HS-27A (cell line): ENCODE results near the gene BNIP5.

Source experiments
- DNase-seq: peaks from one replicate; pipeline ENCODE4 v3.0.0-alpha.2; 2012; ENCODE audit warnings: low read depth, missing footprints

The BNIP5 gene, protein sequence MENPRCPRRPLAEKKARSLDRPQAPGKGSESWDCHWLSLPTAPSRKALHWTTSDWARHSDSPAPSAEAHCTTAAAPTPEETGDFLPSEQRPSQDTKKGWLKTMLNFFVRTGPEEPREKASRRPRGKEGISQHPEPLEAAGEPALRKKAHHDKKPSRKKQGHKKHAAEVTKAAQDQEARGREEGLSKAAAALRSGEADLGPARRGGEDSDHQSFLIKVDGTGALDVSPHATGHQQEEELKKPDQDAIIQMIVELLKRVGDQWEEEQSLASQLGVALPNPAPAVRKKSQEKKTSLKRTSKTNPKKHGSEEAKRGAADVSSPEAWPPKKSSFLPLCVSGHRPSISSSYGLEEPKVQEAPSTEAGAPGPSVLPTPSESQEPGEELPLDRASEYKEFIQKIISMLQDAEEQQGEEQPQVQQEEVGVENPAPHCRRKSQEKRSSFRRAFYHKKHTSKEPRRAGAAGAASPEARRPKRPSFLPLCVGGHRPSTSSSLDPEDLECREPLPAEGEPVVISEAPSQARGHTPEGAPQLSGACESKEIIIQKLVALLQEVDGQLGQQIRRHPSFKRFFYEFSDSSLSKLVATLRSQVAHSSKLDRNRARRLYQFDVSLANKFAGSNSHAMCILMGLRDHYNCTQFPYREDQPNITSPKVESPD

DNA sequence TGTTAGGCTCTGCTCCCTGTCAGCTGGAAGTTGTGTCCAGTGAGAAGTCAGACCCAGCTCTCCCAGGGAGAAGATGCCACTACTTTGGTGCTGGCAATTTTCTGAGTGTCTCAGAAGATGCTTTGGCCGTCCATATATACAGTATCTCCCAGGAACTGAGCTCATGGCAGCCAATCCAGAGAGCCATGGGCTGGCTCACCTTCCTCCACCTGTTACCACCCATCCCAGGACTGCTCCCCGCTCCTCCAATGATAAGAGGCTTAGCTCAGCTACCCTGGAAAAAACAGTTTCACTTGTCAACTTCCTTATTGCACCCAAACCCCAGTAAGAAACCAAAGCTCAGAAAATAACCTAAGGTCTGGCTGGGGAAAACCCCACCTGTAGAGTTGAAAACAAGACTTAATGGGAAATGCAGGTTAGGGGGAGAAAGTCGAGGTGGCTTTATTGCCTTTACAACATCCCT is at the start of gene BNIP5:
TSS of gene BNIP5 (minus strand) at position 110 of the 463 bp plus-strand sequence. CDS start 6,198 bp downstream, outside the sequence.
- DNase-seq: no peak

DNA sequence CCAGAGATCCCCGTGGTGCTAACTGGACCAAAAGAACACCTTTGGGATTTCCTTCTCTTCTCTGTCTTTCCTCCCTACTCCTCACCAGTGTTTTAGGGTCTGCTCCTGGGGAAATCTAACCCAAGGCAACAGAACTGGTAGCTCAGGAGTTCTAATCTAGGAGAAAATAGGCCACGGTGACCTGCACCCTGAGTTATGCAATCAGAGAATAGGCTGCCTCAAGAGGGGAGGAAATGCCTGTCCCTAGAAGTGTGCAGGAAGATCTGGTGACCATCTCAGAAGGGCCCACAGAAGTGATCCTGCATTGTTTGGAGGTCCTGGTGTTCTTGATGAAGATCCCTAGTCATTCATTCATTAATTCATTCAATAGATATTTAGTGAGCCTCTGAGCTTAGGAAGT is 47.4 kb upstream of the BNIP5 start:
- no peak for DNase-seq

DNA sequence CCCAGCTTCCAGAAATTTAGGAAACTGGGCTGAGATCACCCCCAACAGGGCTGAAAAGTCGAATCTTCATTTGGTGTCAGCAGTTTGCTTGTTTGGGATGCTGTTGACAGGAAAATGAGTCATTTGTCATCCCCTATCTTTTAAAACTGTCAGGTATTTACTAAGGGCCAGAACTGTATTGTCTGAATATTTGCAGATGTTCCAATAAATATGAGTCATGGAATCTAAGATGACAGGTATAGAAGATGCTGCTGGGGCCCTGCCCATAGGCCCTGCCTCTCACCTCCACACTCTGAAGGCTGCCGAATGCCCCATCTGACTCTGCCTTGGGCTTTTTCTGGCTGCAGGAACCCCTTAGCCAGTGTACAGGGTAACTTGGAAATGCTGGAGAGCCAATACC is 46.9 kb upstream of the BNIP5 start:
- no peak for DNase-seq

DNA sequence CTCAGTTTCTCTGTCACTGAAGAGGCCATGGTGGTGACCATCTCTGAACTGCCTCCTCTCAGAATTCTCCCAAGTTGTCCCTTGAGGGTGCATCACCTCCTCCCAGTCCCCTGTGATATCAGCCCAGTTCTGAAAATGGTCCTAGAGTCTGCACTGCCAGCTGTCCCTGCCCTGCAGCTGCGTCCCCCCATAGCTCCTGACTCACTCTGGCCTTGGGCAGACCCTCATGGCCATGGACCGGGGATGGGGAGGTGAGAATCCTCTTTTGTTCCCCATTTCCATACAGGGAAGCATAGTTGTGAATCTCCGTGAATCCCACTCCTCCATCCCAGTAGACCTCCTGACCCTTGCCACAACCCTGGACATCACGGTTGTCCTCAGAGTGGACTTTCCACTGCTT is 46.3 kb upstream of the BNIP5 start:
- DNase-seq: no peak

DNA sequence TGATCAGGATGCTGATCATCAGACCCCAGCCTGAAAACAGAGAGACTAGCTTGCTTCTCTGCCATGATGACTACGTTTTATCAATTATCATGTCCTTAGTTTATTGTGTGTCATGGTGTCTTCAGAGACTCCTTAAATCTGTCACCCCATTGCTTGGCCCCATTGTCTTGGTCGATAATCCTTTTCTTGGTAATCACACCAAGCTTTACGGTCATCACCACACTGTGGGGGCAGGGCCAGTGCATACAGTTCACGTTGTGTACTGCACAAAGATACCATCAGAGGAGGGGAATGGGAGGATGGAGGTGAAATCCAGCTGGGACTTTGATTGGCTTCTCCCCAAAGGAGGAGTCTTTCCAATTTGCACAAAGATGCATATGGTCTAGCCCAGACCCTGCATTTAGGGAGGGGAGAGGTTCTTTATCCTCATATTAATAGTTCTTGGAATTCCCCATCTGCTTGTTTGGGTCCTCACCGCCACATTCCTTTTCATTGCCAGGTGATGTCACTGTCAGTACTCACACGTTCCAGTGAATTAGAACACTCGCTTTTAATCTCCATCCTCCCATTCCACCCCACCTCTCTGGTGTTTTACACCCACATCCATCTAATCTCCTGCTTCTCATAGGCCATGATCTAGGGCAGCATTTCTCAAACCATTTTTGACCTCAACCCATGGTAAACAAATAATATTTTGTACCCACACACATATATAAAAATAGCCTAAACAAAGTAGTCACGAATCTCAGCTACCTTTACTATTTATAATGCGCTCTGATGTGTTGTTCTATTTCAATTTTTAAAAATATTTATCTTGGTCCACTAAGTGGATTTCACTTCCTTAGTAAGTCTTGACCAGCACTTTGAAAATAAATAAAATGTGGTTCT is 45.1 kb upstream of the BNIP5 start:
- no peak for DNase-seq

DNA sequence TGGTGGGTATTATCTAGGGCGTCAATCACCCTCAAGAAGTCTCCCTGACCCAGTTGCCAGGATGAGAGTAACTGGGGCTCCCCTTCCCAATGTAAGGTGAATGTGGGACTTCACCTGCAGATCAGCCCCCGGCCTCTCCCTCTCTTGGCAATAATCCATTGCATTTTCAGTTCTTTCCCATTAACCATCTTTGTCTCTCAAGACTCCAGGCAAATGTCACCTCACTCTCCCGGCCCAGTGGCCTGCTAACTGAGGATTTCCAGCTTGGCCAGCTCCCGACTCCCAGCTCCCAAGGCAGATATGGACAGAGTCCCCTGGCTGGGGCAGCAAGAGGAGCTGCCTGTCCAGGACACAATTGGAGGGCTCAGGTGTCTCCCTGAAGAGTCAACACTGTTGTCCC is 43.5 kb upstream of the BNIP5 start:
- no peak for DNase-seq

DNA sequence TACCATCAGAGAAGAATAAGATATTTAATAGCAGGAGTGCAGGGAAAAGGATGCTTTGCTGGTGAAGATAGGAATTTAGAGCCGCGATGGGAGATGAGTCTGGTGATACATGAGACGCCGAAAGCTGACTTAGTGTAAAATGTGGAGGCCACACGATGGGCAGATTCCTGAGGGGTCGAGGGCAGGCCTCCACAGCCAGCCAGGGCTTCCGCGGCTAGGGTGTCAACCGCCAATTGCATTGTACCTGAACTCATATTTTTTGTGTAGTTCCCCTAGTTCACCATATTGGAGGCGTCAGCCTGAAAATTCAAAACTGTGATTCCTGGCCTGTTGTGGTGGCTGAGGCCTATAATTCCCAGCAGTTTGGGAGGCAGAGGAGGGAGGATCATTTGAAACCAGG is 42.2 kb upstream of the BNIP5 start:
- DNase-seq: no peak

DNA sequence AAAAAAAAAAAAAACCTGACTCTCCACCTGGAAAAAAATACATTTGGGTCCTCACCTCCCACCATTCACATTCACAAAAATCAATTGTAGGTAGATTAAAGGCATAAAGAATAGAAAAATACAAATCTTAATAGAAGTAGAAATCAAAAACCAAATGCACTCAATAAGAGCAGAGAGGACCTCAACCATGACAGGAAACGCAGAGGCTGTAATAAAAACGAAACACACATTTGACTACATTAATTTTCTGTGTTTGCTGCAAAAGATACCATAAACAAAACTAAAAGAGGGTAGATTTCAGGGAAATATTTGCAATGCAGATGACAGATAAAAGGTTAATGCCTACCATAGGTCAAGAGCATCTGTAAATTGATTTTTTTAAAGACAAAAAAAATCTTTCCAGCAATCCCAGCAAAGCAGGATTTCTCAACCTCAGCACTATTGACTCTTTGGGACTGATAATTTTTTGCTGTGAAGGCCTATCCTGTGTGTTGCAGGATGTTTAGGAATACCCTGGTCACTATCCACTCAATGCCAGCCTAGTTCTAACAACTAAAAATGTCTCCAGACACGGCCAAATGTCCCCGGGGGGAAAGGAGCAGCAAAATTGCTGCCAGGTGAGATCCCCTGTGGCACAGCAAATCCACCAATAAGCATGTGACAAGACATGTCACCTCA is 41.7 kb upstream of the BNIP5 start:
- no peak for DNase-seq

DNA sequence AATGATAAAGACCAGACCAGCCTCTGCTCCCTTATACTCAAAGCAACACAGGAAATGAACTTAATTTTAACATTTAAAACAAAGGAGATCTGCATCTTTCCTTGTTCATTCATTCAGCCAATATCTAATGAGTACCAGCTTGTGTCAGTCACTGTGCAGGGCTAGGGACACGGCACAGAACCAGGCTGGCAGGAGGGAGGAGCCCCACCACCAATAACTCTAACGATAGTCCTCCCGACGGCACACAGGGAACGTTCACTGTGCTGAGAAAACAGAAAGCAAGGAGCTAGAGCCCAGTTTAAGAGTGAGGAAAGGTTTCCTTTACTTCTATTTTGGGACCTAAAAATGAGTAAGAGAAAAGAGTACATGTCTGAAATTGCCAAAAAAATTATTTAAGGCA is 40.9 kb upstream of the BNIP5 start:
- DNase-seq: no peak

DNA sequence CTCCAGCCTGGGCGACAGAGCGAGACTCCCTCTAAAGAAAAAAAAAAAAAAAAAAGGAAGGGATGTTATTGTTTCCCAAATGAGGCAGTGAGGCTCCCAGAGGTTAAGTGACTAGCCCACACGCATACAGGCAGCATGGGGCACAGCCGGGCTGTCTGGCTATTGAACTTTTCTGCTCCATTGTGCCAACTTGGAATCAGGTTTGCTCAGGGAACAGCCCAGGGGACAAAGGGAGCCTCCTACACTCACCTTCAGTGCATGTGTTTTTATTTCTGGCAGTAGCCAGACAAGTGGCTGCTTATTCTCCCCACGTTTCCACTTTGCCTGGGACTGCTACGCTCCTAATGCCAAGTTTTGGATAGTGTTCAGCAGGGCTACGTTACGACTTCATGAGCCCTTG is 40.1 kb upstream of the BNIP5 start:
- DNase-seq: no peak

DNA sequence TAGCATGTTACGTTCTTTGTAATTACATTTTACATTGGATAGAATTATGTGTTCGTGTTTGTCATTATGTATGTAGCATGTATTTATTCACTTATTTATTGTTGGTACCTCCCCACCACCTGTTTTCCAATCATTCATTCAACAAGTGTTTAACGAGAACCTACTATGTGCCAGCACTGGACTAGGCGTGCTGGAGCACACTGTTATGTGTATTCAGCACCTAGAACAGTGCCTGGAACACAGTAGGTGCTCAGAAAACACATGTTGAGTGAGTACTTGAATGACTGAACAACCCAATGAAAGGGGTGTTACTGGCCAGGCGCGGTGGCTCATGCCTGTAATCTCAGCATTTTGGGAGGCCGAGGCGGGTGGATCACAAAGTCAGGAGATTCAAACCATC is 39.5 kb upstream of the BNIP5 start:
- no peak for DNase-seq

DNA sequence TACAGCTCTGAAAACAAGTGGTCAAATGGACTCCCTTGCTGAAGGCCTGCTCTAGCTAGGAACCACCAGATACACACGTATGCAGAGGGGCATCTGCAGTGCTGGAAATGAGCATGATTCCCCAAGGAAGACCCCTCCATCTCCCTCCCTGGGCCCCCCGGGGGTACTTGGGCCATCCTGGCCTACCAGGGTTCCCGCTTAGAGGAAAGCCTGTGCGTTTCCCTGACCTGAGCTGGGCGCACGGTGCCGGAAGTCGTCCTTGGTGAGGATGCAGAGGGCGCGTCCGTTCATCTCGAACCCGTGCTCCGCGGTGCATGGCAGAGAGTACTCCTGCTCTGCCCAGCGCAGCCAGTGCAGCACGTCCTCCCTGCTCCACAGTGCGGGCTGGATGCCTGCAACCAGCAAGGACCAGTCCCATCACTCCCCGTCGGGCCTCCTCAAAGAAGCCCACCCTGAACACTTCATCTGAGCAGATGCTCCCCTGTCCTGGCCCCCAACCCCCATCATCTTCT is 39.0 kb upstream of the BNIP5 start:
- DNase-seq: no peak

DNA sequence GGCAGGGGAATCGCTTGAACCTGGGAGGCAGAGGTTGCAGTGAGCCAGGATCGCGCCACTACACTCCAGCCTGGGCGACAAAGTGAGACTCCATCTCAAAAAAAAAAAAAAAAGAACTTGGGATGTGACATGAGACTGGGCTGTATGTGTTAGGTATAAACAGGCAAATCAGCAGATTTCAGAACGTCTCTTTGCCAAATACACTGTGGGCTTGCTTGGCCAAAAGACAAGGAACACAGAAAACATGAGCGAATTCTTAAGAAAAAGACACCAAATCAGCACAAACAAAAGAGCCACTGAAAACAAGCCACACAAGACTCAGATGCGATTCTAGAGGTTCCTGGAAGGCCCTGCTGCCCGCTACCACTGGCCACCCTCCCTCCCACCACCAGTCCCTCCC is 38.3 kb upstream of the BNIP5 start:
- DNase-seq: no peak

DNA sequence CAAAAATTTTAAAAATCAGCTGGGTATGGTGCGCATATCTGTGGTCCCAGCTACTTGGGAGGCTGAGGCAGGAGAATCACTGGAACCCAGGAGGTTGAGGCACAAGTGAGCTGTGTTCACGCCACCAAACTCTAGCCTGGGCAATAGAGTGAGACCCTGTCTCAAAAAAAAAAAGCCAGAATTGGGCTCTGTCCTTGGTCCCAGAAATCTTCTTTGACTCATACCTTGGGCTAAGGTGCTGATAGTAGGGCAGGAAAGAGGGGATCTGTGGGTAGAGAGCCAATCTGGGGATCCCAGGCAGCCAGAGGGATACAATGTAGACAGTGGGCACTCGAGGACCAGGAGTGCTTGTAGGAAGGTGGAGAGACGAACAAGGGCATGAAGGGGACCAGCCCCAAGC is 37.5 kb upstream of the BNIP5 start:
- no peak for DNase-seq

DNA sequence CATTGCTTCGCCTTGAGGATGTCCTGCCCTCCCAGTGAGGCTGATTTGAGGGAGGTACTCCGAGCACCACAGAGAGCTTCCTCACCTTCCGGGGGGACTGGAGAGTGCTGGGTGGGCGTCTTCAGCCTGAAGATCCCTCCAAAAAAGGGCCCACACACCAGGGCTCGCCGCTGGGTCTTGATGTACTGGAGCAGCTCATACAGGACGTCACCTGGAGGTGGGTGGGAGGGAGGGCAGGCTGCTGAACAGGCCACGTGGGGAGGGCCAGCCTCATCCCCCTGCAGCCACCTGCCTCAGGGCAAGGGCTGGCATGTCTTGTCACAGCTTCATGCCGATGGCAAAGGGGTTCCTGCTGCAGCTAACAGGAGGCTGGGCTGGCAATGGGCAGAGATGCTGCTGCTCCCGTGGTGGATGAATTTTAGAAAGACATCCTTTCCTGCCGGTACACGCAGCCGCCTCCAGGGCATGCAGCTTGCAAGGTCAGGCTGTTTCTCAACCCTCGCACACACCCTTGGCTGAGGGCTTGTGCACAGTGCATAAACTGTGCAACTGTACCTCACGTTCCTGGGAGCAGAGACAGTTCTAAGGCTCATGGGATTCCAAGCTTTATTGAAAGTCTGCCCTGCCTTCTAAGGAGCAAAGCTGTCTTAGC is 36.8 kb upstream of the BNIP5 start:
- no peak for DNase-seq

DNA sequence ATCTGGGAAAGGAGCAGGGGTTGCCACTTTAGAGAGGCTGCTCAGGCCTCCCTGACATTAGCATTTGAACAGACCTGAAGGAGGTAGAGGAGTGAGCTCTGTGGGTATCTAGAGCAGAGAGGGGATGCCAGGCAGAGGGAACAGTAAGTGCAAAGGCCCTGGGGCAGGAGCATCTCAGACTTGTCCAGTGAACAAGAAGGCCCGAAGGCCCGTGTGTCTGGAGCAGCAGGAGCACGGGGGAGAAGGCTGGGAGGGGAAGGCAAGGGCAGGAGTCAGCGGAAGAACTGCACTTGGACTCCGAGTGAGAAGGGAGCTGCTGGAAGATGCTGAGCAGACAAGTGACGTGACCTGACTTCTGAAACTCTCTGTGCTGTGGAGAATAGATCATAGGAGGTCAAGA is 35.4 kb upstream of the BNIP5 start:
- DNase-seq: no peak

DNA sequence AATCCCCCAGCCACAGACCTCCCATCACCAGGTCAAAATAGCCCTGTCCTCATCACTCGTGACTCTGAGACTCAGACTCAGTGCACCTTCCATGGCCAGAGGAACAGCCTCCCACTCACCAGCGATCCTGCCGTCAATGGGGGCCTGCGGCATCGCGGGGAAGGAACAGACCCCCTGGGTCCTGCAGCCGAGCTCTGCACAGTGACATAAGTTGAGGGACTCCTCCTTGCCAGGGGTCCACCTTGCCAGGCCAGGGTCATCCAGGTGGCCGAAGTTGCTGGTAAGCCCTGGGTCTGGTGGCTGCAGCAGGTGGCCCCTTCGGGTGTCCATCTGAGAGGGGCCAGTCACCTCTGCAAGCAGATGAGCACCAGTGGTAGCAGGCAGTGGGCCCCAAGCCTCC is 34.5 kb upstream of the BNIP5 start:
- DNase-seq: no peak

DNA sequence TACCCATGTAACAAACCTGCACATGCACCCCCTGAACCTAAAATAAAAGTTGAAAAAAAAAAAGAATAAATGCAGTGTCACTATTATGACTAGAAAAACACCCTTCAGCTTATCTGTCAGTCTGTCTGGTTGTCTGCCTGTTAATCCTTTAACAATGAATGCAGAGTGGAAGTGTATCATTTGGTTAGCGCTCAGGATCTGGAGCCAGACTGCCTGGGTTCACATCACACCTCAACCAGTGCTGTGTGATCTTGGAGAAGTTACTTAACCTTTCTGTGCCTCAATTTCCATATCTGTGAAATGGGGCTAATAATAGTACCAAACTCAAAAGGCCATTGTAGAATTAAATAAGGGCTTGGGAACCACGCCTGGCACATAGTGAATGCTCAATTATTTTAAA is 34.0 kb upstream of the BNIP5 start:
- DNase-seq: no peak

DNA sequence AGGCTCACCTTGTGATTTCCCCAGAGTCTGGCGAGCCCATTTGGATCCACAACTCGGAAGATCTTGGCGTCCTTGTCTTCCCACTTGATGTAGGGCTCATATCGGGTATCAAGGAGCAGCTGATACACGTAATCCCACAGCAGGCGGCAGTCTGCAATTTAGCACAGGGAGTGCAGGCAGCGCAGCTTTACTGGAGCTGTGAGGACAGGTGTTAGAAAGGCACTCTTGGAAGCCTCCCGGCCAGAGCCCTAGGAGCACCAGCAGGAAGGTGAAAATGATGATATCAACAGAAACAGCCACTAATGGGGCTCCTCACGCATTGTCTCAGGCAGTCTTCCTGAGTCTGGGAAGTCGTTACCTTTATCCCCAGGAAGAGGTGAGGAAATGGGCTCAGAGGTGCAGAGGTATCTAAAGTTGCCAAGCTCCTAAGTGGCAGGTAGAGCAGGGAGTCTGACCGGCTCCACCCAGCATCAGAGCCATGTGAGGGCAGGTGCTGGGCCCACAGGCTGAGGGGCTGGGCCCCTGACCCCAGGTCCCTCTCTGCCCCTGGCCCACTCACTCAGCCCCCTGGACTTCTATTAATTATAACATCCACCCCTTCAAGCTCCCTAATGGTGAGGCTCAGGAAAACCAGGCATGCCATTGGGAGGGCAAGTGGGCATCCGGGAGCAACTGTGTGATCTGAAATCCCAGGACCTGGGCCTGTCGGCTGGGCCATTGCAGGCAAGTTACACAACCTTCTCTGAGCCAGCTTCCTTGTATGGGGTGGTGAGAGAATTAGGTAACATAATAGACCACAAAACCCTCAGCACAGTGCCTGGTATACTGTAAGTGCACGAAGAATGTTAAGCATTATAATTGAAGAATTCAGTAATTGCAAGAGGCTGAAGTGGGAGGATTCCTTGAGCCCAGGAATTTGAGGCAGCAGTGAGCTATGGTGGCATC is 32.5 kb upstream of the BNIP5 start:
- no peak for DNase-seq

DNA sequence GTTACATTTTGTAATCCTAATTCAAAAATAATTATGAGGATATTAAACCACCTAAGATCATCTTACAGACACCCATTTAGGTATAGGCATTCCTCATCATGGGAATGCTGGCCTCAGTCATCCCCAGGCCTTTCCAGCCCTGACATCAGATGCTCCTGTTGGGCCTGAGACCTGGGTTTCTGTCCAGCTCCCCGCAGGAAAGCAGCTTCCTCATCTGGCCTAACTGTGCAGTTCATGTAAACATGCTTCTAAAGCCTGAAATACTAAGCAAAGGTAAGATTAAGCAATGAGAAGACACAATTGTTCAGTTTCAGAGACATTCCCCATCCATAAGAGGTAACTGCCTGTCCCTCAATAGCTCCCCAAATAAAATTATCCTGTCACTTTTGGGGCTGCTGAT is 31.7 kb upstream of the BNIP5 start:
- DNase-seq: no peak
